RWPE1 (cell line): ENCODE results near the gene RASA3.

Source experiments
- CTCF ChIA-PET: fragments of 350-600 bp; sonication (Branson Sonifier 250); formaldehyde crosslinking; extraction: SDS; loops from one replicate; lab custom pipeline; 2021; lab: Yijun Ruan, JAX
- POLR2A ChIA-PET: fragments of 400-600 bp; formaldehyde crosslinking; extraction: SDS; loops from one replicate; lab custom pipeline; 2020; ENCODE audit warnings: antibody characterized with exemption; ENCODE audit not compliant: low non-redundant PET; lab: Yijun Ruan, JAX
- DNase-seq: peaks from one replicate; pipeline ENCODE4 v3.0.0; 2012; ENCODE audit warnings: low spot score
- H3K27ac ChIP-seq: fragments of 450-650 bp; 2 replicates; pipeline ENCODE4 v1.5.1; 2017
- TF ChIP-seq, protein P1 (sequence below): fragments of 450-650 bp; conservative IDR thresholded peaks from 2 replicates; pipeline ENCODE4 v1.5.1; 2017; ENCODE audit warnings: low read depth, mild to moderate bottlenecking

The RASA3 gene

DNA sequence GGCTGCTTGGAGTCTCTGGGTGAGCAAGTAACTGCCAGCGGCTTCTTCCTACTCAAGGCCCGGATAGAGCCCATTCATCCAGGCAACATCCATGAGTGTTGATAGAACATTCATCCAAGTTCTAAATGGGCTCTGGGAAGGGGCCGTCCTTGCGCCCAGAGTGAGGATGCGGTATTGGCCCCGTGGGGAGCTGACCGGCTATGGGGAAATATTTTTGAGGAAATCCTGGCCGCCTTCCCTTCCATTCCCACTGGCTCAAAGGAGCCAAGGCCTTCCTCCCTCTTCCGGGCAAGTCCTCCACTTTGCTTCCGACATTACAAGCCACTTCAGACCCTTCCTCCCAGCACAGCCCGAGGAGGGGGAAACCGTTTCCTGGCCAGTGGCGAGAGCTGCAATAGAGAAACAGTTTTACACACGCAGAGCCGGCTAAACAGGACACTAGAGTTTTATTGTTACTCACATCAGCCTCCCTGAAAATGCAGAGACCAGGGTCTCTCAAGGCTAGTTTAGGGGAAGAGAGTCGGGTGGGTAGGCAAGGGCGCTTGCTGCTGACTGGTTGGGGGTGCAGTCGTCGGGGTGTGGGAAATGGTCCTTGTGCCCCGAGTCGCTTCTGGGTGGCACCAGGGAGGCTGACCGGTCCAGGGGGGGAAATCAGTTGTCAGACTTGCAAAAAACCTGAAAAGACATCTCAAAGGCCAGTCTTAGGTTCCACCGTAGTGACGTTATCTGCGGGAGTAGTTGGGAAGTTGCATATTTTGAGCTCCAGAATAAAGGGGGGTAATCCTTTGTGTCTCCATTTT lies 196.1 kb downstream of the RASA3 start:
- no peak overlapping the region for H3K27ac ChIP-seq
- ChIA-PET CTCF (no interaction called here), POLR2A (no interaction called here)
- no peak for DNase-seq
- TF ChIP-seq, protein P1, sequence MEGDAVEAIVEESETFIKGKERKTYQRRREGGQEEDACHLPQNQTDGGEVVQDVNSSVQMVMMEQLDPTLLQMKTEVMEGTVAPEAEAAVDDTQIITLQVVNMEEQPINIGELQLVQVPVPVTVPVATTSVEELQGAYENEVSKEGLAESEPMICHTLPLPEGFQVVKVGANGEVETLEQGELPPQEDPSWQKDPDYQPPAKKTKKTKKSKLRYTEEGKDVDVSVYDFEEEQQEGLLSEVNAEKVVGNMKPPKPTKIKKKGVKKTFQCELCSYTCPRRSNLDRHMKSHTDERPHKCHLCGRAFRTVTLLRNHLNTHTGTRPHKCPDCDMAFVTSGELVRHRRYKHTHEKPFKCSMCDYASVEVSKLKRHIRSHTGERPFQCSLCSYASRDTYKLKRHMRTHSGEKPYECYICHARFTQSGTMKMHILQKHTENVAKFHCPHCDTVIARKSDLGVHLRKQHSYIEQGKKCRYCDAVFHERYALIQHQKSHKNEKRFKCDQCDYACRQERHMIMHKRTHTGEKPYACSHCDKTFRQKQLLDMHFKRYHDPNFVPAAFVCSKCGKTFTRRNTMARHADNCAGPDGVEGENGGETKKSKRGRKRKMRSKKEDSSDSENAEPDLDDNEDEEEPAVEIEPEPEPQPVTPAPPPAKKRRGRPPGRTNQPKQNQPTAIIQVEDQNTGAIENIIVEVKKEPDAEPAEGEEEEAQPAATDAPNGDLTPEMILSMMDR = no peak

DNA sequence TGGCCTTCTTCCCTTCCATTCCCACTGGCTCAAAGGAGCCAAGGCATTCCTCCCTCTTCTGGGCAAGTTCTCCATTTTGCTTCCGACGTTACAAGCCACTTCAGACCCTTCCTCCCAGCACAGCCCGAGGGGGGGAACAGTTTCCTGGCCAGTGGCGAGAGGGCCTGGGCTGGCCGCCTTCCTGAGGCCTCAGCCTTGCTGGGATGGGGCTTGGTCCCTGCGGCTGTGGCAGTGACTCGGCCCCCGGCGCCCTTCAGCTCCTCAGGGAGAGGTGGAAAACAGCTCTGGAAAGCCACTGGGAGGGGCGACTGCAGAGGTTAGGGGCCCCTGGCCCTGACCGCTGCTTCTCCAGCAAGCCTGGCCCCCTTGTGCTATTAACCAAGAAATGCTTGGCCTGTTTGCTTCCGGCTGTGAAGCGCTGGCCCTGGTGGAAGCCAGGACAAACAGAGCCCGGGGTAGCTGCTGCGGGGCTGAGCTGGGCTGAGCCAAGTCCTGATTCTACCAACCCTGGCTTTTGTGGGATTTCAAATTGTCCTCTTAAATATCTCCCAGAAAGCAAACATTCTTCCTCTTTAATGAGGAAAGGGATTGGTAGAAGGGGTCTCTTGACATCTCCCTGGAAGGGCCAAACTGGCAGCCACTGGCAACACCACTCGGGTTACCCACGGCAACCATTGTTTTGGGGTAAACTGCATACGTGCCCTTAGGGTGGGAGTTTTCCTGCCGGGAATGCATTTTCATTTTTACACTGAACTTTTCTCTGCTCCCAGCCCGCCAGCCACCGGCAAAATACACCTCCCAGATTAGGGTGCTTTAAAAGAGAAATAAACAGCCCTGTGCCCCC lies 197.2 kb downstream of the RASA3 start:
- no peak overlapping the region for H3K27ac ChIP-seq
- ChIA-PET POLR2A (no interaction called here), CTCF (interaction anchor here (0.6 kb wide), 1 partner anchor 114 kb away, joined by 3 read pairs; no protein-coding TSS in a partner anchor)
- no peak for DNase-seq
- TF ChIP-seq, protein P1 = no peak

DNA sequence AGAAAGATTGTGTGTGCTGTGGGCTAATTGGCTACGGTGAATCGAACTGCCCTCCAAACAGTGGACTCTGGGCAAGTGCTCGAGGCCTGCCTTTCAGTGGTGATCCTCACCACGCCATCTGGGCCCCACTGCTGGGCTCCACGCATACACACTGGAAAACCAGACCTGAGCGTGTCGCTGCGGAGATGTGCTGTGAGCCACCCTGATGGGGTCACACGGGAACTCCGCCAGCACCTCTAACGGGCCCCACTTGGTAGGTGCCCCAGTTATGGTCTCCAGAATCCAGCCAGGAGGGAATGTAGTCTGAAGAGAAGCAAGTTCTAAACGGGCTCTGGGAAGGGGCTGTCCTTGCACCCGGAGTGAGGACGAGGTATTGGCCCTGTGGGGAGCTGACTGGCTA lies 197.8 kb downstream of the RASA3 start:
- no peak for DNase-seq
- POLR2A ChIA-PET = no interaction called here
- H3K27ac ChIP-seq = no peak overlapping the region
- TF ChIP-seq, protein P1 = no peak
- CTCF ChIA-PET = interaction anchor here (0.6 kb wide), 1 partner anchor 389 kb away, joined by 4 read pairs; no protein-coding TSS in a partner anchor

DNA sequence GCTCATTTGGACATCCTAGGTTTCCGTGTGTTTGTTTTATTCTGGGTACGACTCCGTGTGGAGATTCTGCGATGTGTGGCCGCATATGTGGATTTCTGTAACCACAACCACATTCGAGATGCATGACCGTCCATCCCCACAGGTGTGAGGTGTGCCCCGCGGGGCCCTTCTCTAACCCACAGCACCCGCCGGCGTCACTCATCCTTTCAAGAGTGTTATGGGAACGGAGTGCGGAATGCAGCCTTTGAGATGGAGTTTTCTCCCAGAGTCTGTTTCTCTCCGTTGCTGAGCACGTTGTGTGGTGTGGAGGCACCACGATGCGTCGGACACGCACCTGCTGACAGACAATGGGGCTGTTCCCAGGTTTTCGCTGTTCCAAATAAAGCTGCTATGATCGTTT lies 198.5 kb downstream of the RASA3 start:
- ChIA-PET CTCF (interaction anchor here (0.6 kb wide), 1 partner anchor 389 kb away, joined by 4 read pairs; no protein-coding TSS in a partner anchor), POLR2A (no interaction called here)
- TF ChIP-seq, protein P1 = no peak
- DNase-seq = no peak
- no peak overlapping the region for H3K27ac ChIP-seq

DNA sequence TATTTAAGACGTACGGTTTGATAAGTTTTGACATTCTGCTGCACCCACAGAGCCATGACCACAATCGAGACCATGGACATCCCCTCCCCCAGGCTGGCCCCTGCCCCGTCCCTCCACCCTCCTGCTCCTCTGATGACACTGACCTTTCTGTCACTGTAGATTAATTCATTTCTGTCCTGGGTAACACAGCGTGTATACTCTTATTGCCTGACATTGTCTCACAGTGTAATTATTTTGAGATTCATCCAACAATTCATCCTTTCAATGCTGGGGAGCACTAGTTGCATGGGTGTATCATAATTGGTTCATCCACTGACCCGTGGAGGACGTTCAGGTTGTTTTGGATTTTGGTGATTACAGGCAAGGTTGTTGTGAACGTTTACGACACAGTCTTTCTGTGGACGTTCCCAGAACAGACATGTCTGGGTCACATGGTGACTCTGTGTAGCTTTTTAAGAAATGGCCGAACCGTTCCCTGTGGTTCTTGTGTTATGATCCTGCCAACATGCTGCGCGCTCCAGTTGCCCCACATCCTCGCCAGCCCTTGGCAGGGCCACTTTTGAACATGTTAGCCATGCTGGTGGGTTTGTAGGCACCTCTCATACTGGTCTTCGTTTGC lies 200.5 kb downstream of the RASA3 start:
- H3K27ac ChIP-seq = no peak overlapping the region
- CTCF ChIA-PET = interaction anchor here (0.5 to 0.6 kb wide), 2 partner anchors 15 to 19 kb away, joined by 3 to 5 read pairs; no protein-coding TSS in a partner anchor
- DNase-seq = no peak
- POLR2A ChIA-PET = no interaction called here
- TF ChIP-seq, protein P1 = no peak
